HG03280 (cell line): ENCODE data around the gene SLC6A12.

Experiments used
- ATAC-seq: cut with Tn5 transposase; IDR thresholded peaks from one replicate; pipeline ENCODE4 v1.9.1; 2021; ENCODE audit warnings: mild to moderate bottlenecking, moderate library complexity; ENCODE audit not compliant: unreplicated experiment

Gene SLC6A12

GRCh38 chr12:167959-168600, 45.9 kb downstream of the SLC6A12 start:
- ATAC-seq = no peak

GRCh38 chr12:166425-167075, 47.4 kb downstream of the SLC6A12 start:
- no peak for ATAC-seq

DNA sequence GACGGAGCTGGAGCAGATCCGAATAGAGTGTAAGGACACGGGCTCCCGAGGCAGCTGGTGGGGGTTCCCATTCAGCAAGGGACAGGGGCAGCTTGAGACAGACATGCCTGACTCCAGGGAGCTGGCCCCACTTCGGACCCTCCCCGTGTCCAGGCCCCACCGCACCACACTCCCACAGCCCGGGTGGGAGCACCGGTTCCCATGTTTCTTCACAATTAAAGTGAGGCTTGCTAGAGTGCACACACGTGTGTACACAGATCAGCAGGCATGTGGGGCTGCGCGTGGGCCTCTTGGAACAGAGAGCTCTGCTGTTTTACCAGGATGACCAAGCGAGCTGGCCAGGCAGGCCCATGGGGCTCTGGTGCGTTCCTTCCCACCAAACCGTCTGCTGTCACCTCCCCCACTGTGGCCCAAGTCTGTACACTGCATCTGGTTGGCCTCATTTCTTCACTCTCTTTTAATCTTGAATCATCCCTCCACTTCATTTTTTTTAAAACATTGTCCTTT, 48.0 kb downstream of the SLC6A12 start:
- ATAC-seq = no peak

DNA sequence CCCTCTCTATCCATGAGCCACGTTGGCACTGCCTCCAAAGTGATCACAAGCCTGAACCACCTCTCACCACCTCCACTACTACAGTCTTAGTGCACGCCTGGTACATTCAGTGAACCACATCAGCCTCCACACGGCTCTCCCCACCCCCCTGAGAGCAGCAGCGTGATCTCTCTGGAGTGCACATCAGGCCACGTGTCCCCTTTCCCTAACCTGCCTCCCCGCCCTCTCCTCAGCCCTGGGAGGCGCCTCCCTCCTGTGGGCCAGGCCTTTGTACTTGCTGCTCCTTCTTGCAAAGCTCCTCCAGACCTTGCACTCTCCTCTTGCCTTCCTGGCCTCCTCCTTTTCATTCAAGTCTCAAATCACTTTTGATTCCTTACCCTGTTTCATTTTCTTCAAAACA, 49.8 kb downstream of the SLC6A12 start:
- no peak for ATAC-seq

DNA sequence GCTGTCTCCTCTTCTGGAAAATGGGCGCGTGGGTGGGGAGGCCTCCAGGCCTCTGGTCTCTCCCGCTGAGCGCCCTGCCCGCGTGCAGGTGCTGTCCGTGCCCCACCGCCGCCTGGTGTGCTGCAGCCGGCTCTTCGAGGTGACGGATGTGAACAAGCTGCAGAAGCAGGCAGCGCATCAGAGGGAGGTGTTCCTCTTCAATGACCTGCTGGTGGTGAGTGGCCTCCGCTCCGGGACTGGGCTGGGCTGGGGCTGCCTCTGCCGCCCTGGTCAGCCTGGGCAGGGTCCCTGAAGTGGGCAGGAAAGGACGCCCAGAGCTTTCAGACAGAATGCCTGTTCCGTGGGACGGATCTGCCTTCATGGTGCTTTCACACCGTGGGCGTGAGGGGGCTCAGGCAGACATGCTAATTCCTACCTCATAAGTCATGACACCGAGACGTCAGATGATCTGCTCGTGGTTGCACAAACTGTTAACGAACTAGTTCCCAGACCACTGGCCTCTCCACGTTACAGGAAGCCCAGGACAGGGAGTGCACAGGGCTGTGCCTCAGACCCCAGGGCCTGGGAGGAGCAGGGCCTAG, 50.5 kb downstream of the SLC6A12 start:
- no peak for ATAC-seq

GRCh38 chr12:162467-163307, 51.3 kb downstream of the SLC6A12 start:
- no peak for ATAC-seq

DNA sequence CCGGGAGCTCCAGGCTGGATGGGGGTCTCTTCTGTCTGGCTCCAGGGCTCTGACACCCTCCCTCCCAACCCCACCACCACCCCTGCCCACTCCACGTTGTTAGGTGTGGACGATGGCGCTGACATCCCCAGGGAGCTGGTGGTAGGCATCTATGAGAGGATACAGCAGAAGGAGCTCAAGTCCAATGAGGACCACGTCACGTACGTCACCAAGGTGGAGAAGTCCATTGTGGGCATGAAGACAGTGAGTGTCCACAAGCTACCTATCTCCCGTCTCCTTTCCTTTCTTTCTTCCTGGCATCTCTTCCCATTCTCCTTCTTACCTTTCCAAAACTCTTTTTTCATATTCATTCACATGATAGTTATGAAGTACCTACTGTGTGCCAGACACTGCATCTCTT, 52.1 kb downstream of the SLC6A12 start:
- no peak for ATAC-seq

DNA sequence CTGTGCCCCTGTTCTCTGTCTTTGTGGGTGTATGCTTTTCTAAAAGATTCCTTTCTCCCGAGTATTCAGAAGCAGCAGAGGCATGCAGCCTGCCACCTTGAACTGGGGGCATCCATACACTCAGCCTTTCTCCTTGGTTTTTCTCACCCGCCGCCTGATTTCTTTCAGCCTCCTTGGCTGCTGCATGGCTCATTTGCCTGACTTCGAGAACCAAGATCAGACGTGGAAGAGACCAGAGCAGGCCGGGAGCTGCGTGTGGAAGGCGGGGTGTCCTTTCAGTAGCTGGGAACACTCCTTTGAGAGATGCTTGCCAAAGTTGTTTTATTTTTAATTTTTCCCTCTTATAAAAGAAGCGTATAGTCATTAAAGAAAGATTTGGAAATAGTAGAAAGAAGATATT, 53.1 kb downstream of the SLC6A12 start:
- ATAC-seq = no peak

DNA sequence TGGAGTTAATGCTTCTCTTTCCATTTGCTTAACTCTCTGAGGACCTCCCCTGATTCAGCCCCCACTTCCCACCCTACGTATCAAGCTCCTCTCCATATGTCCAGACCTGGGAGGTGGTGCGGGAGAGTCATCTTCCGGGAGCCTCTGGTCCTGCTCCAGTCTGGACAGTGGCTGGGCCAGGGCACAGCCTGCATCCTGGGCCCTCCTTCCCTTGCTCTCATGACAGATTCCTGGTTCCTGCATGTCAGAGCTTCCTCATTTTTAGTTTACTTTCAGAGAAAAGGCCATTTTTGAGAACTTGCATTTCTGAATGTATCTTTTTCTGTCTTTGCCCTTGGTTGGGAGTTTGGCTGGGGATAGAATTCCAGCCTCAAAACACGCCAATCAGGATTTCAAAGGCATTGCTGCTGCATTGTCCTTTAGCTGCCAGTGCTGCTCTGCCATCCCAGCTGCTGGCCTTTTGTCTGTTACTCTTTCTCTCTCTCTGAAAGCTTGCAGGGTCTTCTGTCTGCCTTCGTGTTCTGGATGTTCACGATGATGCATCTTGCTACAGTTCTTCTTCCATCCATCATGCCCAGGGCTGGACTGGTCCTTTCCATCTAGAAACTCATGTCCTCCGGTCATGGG, 54.7 kb downstream of the SLC6A12 start:
- ATAC-seq = no peak

GRCh38 chr12:157644-158043, 56.3 kb downstream of the SLC6A12 start:
- ATAC-seq = no peak

GRCh38 chr12:156945-157344, 57.0 kb downstream of the SLC6A12 start:
- ATAC-seq = no peak

DNA sequence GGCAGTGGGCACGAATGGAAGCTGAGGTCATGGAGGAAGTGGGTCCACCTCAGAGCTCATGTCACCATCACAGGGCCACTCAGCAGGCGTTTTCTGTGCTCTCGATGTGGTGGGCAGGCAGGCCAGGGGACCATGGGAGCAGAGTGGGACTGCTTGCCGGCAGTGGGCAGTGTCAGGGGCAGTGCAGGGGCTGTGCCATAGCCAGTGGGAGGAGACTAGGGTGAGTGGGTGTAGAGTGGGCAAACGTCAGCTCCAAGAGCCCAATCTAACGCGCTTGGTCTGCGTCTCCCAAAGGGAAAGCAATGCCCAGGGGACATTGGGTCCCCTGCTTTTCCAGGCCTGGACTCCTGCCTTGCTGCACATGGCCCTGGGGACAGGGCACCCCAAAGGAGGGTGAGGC, 58.3 kb downstream of the SLC6A12 start:
- no peak for ATAC-seq

DNA sequence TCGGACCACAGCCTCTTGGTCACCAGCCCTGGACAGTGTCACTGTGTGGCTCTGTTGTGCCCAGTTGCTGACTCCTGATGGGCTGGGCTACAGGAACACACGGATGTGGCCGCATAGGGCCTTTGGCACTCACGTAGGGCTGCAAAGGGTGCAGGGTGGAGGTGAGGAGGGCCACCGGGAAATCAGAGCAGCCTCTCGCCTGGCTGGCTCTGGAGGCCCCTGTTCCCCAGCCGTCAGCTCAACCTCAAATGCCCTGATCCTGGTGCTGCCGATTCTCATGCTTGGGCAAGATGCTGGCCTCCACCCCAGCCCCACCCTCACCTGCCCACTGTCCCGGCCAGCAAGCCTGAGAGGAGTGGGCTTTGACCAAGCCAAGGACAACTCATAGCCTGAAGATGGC, 59.0 kb downstream of the SLC6A12 start:
- no peak for ATAC-seq

DNA sequence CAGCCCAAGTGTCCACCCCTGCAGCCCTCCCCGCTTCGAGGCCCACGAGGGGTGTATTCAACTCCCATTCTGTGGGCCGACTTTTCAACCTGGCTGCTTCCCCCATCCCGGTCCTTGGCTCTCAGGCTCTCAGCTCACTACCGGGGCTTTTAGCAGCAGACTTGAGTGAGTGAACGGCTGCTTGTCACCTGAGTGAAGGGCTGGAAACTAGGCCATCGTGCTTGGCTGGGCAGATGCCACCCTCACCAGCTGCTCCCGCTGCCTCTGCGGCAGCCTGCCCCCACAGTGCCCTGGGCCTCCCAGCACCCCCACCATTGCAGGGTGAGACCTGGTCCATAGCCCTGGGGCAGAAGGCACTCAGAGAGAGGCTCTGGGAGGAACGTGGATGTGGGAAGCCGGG, 59.9 kb downstream of the SLC6A12 start:
- no peak for ATAC-seq

DNA sequence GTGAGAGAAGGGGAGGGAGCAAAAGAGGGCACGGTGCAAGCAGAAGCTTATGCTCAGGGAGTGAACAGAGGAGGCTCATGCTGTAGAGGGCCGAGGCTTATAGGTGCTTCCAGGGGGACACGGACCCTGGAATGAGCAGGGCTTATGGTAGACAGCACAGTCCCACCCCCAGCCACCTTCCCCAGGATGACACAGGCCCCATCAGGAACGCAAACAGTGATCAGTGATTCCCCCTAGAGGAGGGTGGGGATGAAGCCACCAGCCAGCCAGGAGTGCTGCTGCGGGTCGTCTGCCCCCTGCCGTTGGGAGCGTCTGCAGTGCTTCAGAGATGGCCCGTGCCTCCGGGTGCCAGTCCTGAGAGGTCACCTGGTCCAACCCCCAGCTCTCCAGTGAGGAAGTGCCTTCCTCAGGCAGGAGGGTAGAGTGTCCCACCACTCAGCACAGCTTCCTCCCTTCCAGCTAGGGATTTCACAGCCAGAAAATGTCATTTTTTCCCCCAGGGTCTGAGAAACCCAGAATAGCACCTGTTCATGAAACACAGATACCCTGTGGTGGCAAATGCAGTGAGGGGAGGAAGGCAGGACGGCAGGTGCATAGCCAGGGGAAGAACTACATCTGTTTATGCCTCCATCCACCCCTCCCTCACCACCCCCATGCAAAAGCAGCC, 60.7 kb downstream of the SLC6A12 start:
- ATAC-seq = peak; percentile 74

DNA sequence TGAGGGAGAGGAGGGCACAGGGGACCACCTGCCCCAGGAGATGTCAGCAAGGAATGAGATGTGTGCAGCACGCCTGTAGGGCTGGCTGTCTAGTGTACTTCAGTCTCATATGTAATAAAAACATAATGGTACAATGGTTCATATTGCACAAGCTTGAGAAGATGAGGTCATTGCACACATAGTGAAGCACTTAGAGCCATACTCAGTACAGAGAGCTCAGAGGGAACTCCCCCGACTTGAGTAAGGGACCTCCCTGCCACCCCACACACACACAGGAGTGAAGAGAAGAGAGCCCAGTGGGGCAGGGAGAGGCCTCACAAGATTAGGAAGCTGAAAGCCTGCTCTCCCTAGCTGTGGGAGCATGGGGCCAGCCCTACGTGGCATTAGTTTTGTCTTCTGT, 61.5 kb downstream of the SLC6A12 start:
- ATAC-seq = no peak

GRCh38 chr12:151579-151978, 62.4 kb downstream of the SLC6A12 start:
- ATAC-seq = no peak

- ATAC-seq = no peak
Observed at GRCh38 chr12:148676-149416, 65.1 kb downstream of the SLC6A12 start.

- no peak for ATAC-seq
Observed at GRCh38 chr12:147242-147641, 66.7 kb downstream of the SLC6A12 start.
